Esophagus muscularis mucosa (tissue), 3 donors: ENCODE measurements around the gene RARB.

Experiments used
- CTCF ChIP-seq, 3 experiments: fragments of 200-600 bp in 2 of 3; fragments of 450-650 bp in 1 of 3; sonication (generic) in 2 of 3; IDR thresholded peaks; one replicate each; pipeline ENCODE4 v1.5.1; 2017 to 2019; ENCODE audit warnings: antibody characterized with exemption in 3 of 3, mild to moderate bottlenecking in 2 of 3, moderate library complexity in 1 of 3
- POLR2AphosphoS5 ChIP-seq, 2 donors: sonication (generic); formaldehyde crosslinking; IDR thresholded peaks; one replicate each; pipeline ENCODE4 v1.6.1; 2017; ENCODE audit warnings: antibody characterized with exemption in 2 of 2

GRCh38 chr3:25444273-25444672 lies 16.2 kb downstream of the RARB start:
- TF ChIP-seq CTCF (IDR thresholded peaks at IDR 0.05) = no peak
- TF ChIP-seq POLR2AphosphoS5 (IDR thresholded peaks at IDR 0.05) = no peak
